Measurements from ENCODE around the gene ZMIZ1.

DNA sequence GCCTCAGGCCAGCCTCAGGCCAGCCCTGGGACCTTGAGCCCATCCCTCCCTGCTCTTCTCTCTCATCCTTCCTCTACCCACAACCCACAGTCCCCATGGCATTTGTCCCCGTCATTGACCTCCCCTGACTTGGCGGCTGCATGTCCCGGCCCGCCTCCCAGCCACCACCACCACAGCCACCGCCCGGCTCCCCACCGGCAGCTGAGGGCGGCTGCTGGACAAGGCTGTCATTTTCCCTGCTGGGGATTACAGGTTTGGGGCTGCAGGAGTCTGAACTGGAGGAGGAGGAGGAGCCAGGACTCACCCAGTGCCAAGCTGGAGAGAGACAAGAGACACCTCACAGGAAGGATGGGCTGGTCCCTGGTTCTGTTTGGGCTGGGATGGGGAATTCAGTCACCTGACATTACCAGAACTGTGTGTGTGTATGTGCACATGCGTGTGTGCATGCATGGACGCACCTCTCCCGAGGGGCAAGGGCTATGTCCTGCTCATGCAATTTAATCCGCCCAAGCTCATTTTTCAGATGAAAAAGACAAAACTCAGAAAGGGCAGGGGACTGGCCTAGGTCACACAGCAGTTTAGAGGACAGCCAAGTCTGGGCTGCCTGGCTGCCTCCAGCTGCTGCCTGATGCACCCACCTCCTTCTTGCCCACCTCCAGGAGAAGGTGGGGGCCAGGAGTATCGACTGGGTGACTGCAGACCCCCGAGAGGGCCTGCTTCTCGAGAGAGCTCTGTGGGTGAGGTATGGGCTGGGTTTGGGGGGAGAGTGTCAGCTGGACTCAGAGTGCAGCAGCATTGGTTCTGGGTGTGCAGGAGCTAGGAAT lies 113.1 kb downstream of the ZMIZ1 start:
- TF ChIP-seq, protein P1, sequence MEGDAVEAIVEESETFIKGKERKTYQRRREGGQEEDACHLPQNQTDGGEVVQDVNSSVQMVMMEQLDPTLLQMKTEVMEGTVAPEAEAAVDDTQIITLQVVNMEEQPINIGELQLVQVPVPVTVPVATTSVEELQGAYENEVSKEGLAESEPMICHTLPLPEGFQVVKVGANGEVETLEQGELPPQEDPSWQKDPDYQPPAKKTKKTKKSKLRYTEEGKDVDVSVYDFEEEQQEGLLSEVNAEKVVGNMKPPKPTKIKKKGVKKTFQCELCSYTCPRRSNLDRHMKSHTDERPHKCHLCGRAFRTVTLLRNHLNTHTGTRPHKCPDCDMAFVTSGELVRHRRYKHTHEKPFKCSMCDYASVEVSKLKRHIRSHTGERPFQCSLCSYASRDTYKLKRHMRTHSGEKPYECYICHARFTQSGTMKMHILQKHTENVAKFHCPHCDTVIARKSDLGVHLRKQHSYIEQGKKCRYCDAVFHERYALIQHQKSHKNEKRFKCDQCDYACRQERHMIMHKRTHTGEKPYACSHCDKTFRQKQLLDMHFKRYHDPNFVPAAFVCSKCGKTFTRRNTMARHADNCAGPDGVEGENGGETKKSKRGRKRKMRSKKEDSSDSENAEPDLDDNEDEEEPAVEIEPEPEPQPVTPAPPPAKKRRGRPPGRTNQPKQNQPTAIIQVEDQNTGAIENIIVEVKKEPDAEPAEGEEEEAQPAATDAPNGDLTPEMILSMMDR (IDR thresholded peaks at IDR 0.05), result no peak
- no peak for TF ChIP-seq POLR2A (IDR thresholded peaks at IDR 0.05)

All from adrenal gland (tissue), 5 donors.